H1 (cell line): Measurements from ENCODE around the gene RASL11B. TPM values are rescaled to one million over a fixed set of nuclear protein-coding genes. Genes with fewer than 3 reads are reported as not detected.

Experiments used
- CTCF ChIA-PET: fragments of 300-600 bp; sonication (Branson Sonifier 250); formaldehyde crosslinking; loops from one replicate; lab custom pipeline; 2021; ENCODE audit not compliant: partially characterized antibody; lab: Charles Lee
- POLR2A ChIA-PET: fragments of 300-600 bp; sonication (Branson Sonifier 250); formaldehyde crosslinking; loops from one replicate; lab custom pipeline; 2021; ENCODE audit warnings: inconsistent platforms; ENCODE audit not compliant: partially characterized antibody; lab: Charles Lee
- DNase-seq, 2 experiments: peaks; one replicate each; pipeline versions ENCODE4 v3.0.0 to v3.0.0-alpha.2; 2010 to 2022; ENCODE audit warnings: low spot score in 2 of 2, low read depth in 1 of 2, mixed read lengths in 1 of 2
- FAIRE-seq: peaks from 2 replicates; lab custom pipeline; 2011; peaks lifted over from hg19 to GRCh38; lab: Jason Lieb, UNC
- H2AFZ ChIP-seq: 2 replicates; pipeline ENCODE4 v1.8.1; 2012; ENCODE audit warnings: low read length, inconsistent platforms
- H2AK5ac ChIP-seq: 2 replicates; pipeline ENCODE4 v1.6.1; 2013; ENCODE audit warnings: low read depth, low read length
- H2BK120ac ChIP-seq: replicated peaks from 2 replicates; pipeline ENCODE3; 2013; ENCODE audit warnings: low read depth, low read length, inconsistent platforms
- H2BK12ac ChIP-seq: 2 replicates; pipeline ENCODE4 v1.6.1; 2013; ENCODE audit warnings: low read depth, low read length
- H2BK15ac ChIP-seq: 2 replicates; pipeline ENCODE4 v1.6.1; 2013; ENCODE audit warnings: low read length
- H2BK20ac ChIP-seq: 2 replicates; pipeline ENCODE4 v1.6.1; 2013; ENCODE audit warnings: low read length
- H2BK5ac ChIP-seq: 2 replicates; pipeline ENCODE4 v1.6.1; 2013; ENCODE audit warnings: low read depth, low read length
- H3K14ac ChIP-seq: 2 replicates; pipeline ENCODE4 v1.6.1; 2013; ENCODE audit warnings: inconsistent platforms; ENCODE audit not compliant: insufficient read length
- H3K18ac ChIP-seq: 2 replicates; pipeline ENCODE4 v1.6.1; 2013; ENCODE audit warnings: low read length; ENCODE audit errors: extremely low read depth
- H3K23ac ChIP-seq: 2 replicates; pipeline ENCODE4 v1.6.1; 2013; ENCODE audit warnings: inconsistent platforms; ENCODE audit not compliant: insufficient read length
- H3K23me2 ChIP-seq: 2 replicates; pipeline ENCODE4 v1.6.1; 2013; ENCODE audit warnings: low read depth, low read length
- H3K27ac ChIP-seq: 2 replicates; pipeline ENCODE4 v1.6.1; 2011; ENCODE audit warnings: low read depth, low read length, inconsistent platforms
- H3K27me3 ChIP-seq, 4 experiments: replicated peaks in 1 of 4; 1 replicate in 1 of 4; 2 replicates in 3 of 4; pipeline versions ENCODE4 v1.6.1 to v1.8.1; 2011 to 2013; ENCODE audit warnings: low read length in 3 of 4, mild to moderate bottlenecking in 3 of 4, inconsistent platforms in 2 of 4, mixed read lengths in 2 of 4, moderate library complexity in 1 of 4; ENCODE audit not compliant: control insufficient read depth in 3 of 4, insufficient read depth in 3 of 4; ENCODE audit errors: extremely low read depth in 1 of 4
- H3K36me3 ChIP-seq, 4 experiments: 2 replicates each; pipeline versions ENCODE4 v1.6.1 to v1.8.1; 2011 to 2013; ENCODE audit warnings: mild to moderate bottlenecking in 4 of 4, low read length in 3 of 4, moderate library complexity in 2 of 4, control low read depth in 1 of 4, inconsistent platforms in 1 of 4; ENCODE audit not compliant: insufficient read depth in 4 of 4, control insufficient read depth in 2 of 4
- H3K4ac ChIP-seq: replicated peaks from 2 replicates; pipeline ENCODE3; 2013; ENCODE audit warnings: low read length, low read depth, mixed read lengths, inconsistent platforms; ENCODE audit not compliant: insufficient read length
- H3K4me1 ChIP-seq, 4 experiments: replicated peaks in 1 of 4; 1 replicate in 1 of 4; 2 replicates in 3 of 4; pipeline versions ENCODE4 v1.6.1 to v1.8.1; 2011 to 2013; ENCODE audit warnings: low read length in 3 of 4, inconsistent platforms in 2 of 4, mixed read lengths in 1 of 4; ENCODE audit not compliant: insufficient read depth in 4 of 4, control insufficient read depth in 3 of 4
- H3K4me2 ChIP-seq, 2 experiments: 2 replicates each; pipeline versions ENCODE4 v1.6.1 to v1.8.1; 2011 to 2013; ENCODE audit warnings: low read depth in 2 of 2, low read length in 2 of 2, control low read depth in 1 of 2, inconsistent platforms in 1 of 2, mild to moderate bottlenecking in 1 of 2; ENCODE audit not compliant: insufficient read depth in 1 of 2
- H3K4me3 ChIP-seq, 4 experiments: fragments of 200-600, 300-600 bp in 1 of 4; sonication (generic), shearing (Covaris generic), sonication (Bioruptor Twin) in 1 of 4; 2 replicates each; pipeline versions ENCODE4 v1.5.1 to v1.8.1; 2011 to 2016; ENCODE audit warnings: low read length in 4 of 4, low read depth in 3 of 4, control low read depth in 2 of 4, inconsistent platforms in 2 of 4, mild to moderate bottlenecking in 2 of 4, mixed read lengths in 1 of 4, moderate library complexity in 1 of 4; ENCODE audit not compliant: insufficient read depth in 2 of 4; ENCODE audit errors: extremely low read depth in 1 of 4
- H3K56ac ChIP-seq: replicated peaks from 2 replicates; pipeline ENCODE3; 2013; ENCODE audit warnings: low read depth, mild to moderate bottlenecking, mixed read lengths, low read length, inconsistent platforms; ENCODE audit not compliant: insufficient read length
- H3K79me1 ChIP-seq: 2 replicates; pipeline ENCODE4 v1.6.1; 2013; ENCODE audit warnings: low read depth, low read length, control low read depth
- H3K79me2 ChIP-seq, 2 experiments: 2 replicates each; pipeline versions ENCODE4 v1.6.1 to v1.8.1; 2012 to 2013; ENCODE audit warnings: low read length in 2 of 2, mild to moderate bottlenecking in 2 of 2, inconsistent platforms in 1 of 2; ENCODE audit not compliant: insufficient read depth in 2 of 2, control insufficient read depth in 1 of 2
- H3K9ac ChIP-seq, 4 experiments: replicated peaks in 1 of 4; 1 replicate in 1 of 4; 2 replicates in 3 of 4; pipeline versions ENCODE4 v1.6.1 to v1.8.1; 2011 to 2013; ENCODE audit warnings: low read depth in 3 of 4, low read length in 3 of 4, control low read depth in 2 of 4, mild to moderate bottlenecking in 2 of 4, moderate library complexity in 2 of 4, inconsistent platforms in 1 of 4; ENCODE audit errors: extremely low read depth in 1 of 4
- H3K9me3 ChIP-seq, 2 experiments: 2 replicates each; pipeline versions ENCODE4 v1.6.1 to v1.8.1; 2012 to 2013; ENCODE audit warnings: mild to moderate bottlenecking in 2 of 2, moderate library complexity in 2 of 2, control low read depth in 1 of 2, inconsistent platforms in 1 of 2, low read depth in 1 of 2, low read length in 1 of 2, mixed read lengths in 1 of 2; ENCODE audit not compliant: insufficient read depth in 2 of 2
- H4K20me1 ChIP-seq, 2 experiments: replicated peaks in 1 of 2; 2 replicates each; pipeline versions ENCODE3 to v1.8.1; 2011 to 2013; ENCODE audit warnings: inconsistent platforms in 2 of 2, low read length in 2 of 2, mild to moderate bottlenecking in 1 of 2; ENCODE audit not compliant: insufficient read depth in 2 of 2, control insufficient read depth in 1 of 2
- H4K5ac ChIP-seq: 2 replicates; pipeline ENCODE4 v1.6.1; 2013; ENCODE audit warnings: low read length, low read depth, mixed read lengths, inconsistent platforms; ENCODE audit not compliant: insufficient read length
- H4K8ac ChIP-seq: 2 replicates; pipeline ENCODE4 v1.8.0; 2013; ENCODE audit warnings: mild to moderate bottlenecking, moderate library complexity, low read length, inconsistent platforms; ENCODE audit not compliant: insufficient read depth; ENCODE audit errors: extremely low read depth
- H4K91ac ChIP-seq: replicated peaks from 2 replicates; pipeline ENCODE3; 2013; ENCODE audit warnings: low read length, mixed read lengths, inconsistent platforms; ENCODE audit not compliant: insufficient read length
- BCL11A ChIP-seq, 2 experiments: IDR thresholded peaks; one replicate each; pipeline ENCODE4 v1.6.1; 2011; ENCODE audit warnings: low read depth in 2 of 2, low read length in 2 of 2, mild to moderate bottlenecking in 2 of 2
- EGR1 ChIP-seq: IDR thresholded peaks from 2 replicates; pipeline ENCODE4 v1.6.1; 2011; ENCODE audit warnings: low read depth, low read length, borderline replicate concordance
- KDM4A ChIP-seq: IDR thresholded peaks from one replicate; pipeline ENCODE4 v1.7.1; 2012; ENCODE audit warnings: low read depth, mild to moderate bottlenecking, moderate library complexity, low read length, inconsistent platforms; ENCODE audit not compliant: severe bottlenecking
- MAX ChIP-seq: IDR thresholded peaks from 2 replicates; pipeline ENCODE4 v1.6.1; 2012; ENCODE audit warnings: inconsistent platforms
- POU5F1 ChIP-seq: IDR thresholded peaks from 2 replicates; pipeline ENCODE4 v1.6.1; 2011; ENCODE audit warnings: low read depth, mild to moderate bottlenecking, low read length, moderate library complexity
- RNF2 ChIP-seq: fragments of 200-900, 300-1000 bp; sonication (generic); IDR thresholded peaks from 2 replicates; pipeline ENCODE4 v1.7.1; 2016; ENCODE audit warnings: borderline replicate concordance, low read depth, mild to moderate bottlenecking, antibody characterized with exemption, low read length; ENCODE audit not compliant: poor library complexity, severe bottlenecking; ENCODE audit errors: missing control alignments
- SP4 ChIP-seq: IDR thresholded peaks from 2 replicates; pipeline ENCODE4 v1.6.1; 2012; ENCODE audit warnings: low read length, inconsistent platforms
- USF2 ChIP-seq: IDR thresholded peaks from 2 replicates; pipeline ENCODE4 v1.6.1; 2011; ENCODE audit warnings: low read length, improper control_type of control experiment
- WGBS, 2 experiments: shearing (Covaris generic) in 1 of 2; methylation state at CpG; one replicate each; pipeline versions ENCODE4 v1.1.6 to v1.1.7; 2013 to 2015; ENCODE audit warnings: low lambda C conversion rate in 2 of 2, mixed read lengths in 2 of 2, inconsistent platforms in 1 of 2, low coverage in 1 of 2, missing lambda C conversion rate in 1 of 2; ENCODE audit not compliant: insufficient replicate concordance in 2 of 2, insufficient coverage in 1 of 2, insufficient read length in 1 of 2; ENCODE audit errors: extremely low coverage in 1 of 2, missing lambda C conversion rate in 1 of 2; 5-methylcytosine and 5-hydroxymethylcytosine counted together
- polyA plus RNA-seq, 7 experiments: library from polyadenylated mRNA; depleted of rRNA in 3 of 7; stranded (reverse) in 5 of 7; unstranded in 2 of 7; fragments of >200 nt in 5 of 7; fragments of 200-250 nt in 2 of 7; gene quantifications; 1 replicate in 5 of 7; 2 replicates in 1 of 7; 4 replicates in 1 of 7; pipeline versions ENCODE4 v1.2.1 to v1.2.3, GENCODE V29; 2011 to 2013; ENCODE audit warnings: missing spikeins in 2 of 7, mixed read lengths in 2 of 7
- total RNA-seq: library from RNA; stranded (reverse); fragmentation: NEBNext Ultra II Directional; extraction: Animal tissue kit (Norgen Biotek cat#: 25700); gene quantifications from 2 replicates; pipeline ENCODE4 v1.2.1, GENCODE V29; 2021

RASL11B gene
- total and polyA plus RNA-seq, 2 of the 8 experiments (the other 6 are each of a cell fraction or from before 2014, with no cell fraction given), result 49.8 to 75.5 TPM

- FAIRE-seq, result peak; percentile 62
- 47% methylated on average over 4 of the region's 4 CpGs; no CpG with 5 or more reads in 1 of the 2 experiments for WGBS, 2 experiments
- CTCF ChIA-PET, result interaction anchor here (0.6 to 6.0 kb wide), 11 partner anchors 7 to 465 kb away, joined by 3 to 24 read pairs (median 4); no protein-coding TSS in a partner anchor
- no peak for TF ChIP-seq SP4
- no peak for TF ChIP-seq RNF2
- TF ChIP-seq BCL11A (IDR thresholded peaks at IDR 0.05; ENCODE audit: low read depth in 2 of 2, low read length in 2 of 2), result no peak
- no peak for TF ChIP-seq USF2
- no peak for TF ChIP-seq EGR1
- TF ChIP-seq MAX, result no peak
- TF ChIP-seq KDM4A, result no peak
- no peak for TF ChIP-seq POU5F1
Observed at GRCh38 chr4:52883183-52883621, 21.1 kb downstream of the RASL11B start.

More at GRCh38 chr4:52883183-52883621, 21.1 kb downstream of the RASL11B start:
- H2BK12ac ChIP-seq, result peak overlapping the region; percentile 90; the same call in 1 of the 2 replicates
- no peaks in the 10 kb centered on the region for H3K27me3 ChIP-seq
- no peak overlapping the region for H3K27ac ChIP-seq
- H3K23me2 ChIP-seq, result no peaks in the 10 kb centered on the region
- H3K9ac ChIP-seq, result no peak overlapping the region; a peak in 2 of 7 replicates
- H4K5ac ChIP-seq, result no peak overlapping the region
- H2AK5ac ChIP-seq, result no peak overlapping the region
- H3K14ac ChIP-seq, result no peak overlapping the region
- H3K18ac ChIP-seq, result peak overlapping the region; percentile 34; the same call in 1 of the 2 replicates
- H3K56ac ChIP-seq, result no peak overlapping the region
- H3K79me2 ChIP-seq, result no peaks in the 10 kb centered on the region
- H4K20me1 ChIP-seq, result no peaks in the 10 kb centered on the region
- 0 out of 2 replicates have a peak overlapping the region, but pooled peaks have one; percentile 3 for H2AFZ ChIP-seq
- H3K4me1 ChIP-seq, result peaks cover 3 to 17% (median 9%) of the 10 kb centered on the region in 4 experiments; a peak in 5 of 7 replicates
- peak overlapping the region; percentile 88; the same call in 1 of the 2 replicates for H2BK20ac ChIP-seq
- H3K4ac ChIP-seq, result no peak overlapping the region
- no peak overlapping the region for H2BK120ac ChIP-seq
- no peaks in the 10 kb centered on the region for H3K36me3 ChIP-seq
- peak overlapping the region; percentile 49 for H4K91ac ChIP-seq
- H2BK15ac ChIP-seq, result no peak overlapping the region
- H3K23ac ChIP-seq, result no peak overlapping the region
- H3K4me2 ChIP-seq, result peak overlapping the region in 1 of 2 experiments; percentile 38; a peak in 2 of 4 replicates
- H3K4me3 ChIP-seq, result no peak overlapping the region
- no peak for DNase-seq
- H2BK5ac ChIP-seq, result 0 out of 2 replicates have a peak overlapping the region, but pooled peaks have one; percentile 54
- no peaks in the 10 kb centered on the region for H3K79me1 ChIP-seq
- POLR2A ChIA-PET, result interaction anchor here (0.7 to 3.4 kb wide), 13 partner anchors 8 to 295 kb away, joined by 3 to 14 read pairs (median 3); no protein-coding TSS in a partner anchor
- H4K8ac ChIP-seq, result no peak overlapping the region
- H3K9me3 ChIP-seq, result no peaks in the 10 kb centered on the region
